HG03469 (cell line): Measurements from ENCODE around the gene ADORA1.

Experiments
- ATAC-seq: cut with Tn5 transposase; IDR thresholded peaks from one replicate; pipeline ENCODE4 v1.9.1; 2021; ENCODE audit warnings: mild to moderate bottlenecking, moderate library complexity, moderate number of reproducible peaks; ENCODE audit not compliant: unreplicated experiment

The ADORA1 gene

GRCh38 chr1:203153989-203154821 is 26.7 kb downstream of the ADORA1 start:
- no peak for ATAC-seq

GRCh38 chr1:203156280-203156679 is 28.8 kb downstream of the ADORA1 start:
- ATAC-seq = no peak

GRCh38 chr1:203158423-203158822 is 30.9 kb downstream of the ADORA1 start:
- no peak for ATAC-seq

- ATAC-seq = no peak
Observed at GRCh38 chr1:203158960-203159665, 31.6 kb downstream of the ADORA1 start.

GRCh38 chr1:203159844-203160243 is 32.3 kb downstream of the ADORA1 start:
- ATAC-seq = no peak

GRCh38 chr1:203161175-203161574 is 33.6 kb downstream of the ADORA1 start:
- ATAC-seq = no peak

- ATAC-seq = no peak
Observed at GRCh38 chr1:203161703-203162102, 34.2 kb downstream of the ADORA1 start.

GRCh38 chr1:203162403-203162802 is 34.9 kb downstream of the ADORA1 start:
- no peak for ATAC-seq

- no peak for ATAC-seq
Observed at GRCh38 chr1:203163891-203164635, 36.5 kb downstream of the ADORA1 start.

- ATAC-seq = no peak
Observed at GRCh38 chr1:203165101-203165799, 37.7 kb downstream of the ADORA1 start.

- ATAC-seq = no peak
Observed at GRCh38 chr1:203165800-203166161, 38.3 kb downstream of the ADORA1 start.

- no peak for ATAC-seq
Observed at GRCh38 chr1:203166192-203166940, 38.8 kb downstream of the ADORA1 start.

- no peak for ATAC-seq
Observed at GRCh38 chr1:203167026-203167912, 39.7 kb downstream of the ADORA1 start.

GRCh38 chr1:203167913-203168200 is 40.3 kb downstream of the ADORA1 start:
- no peak for ATAC-seq

GRCh38 chr1:203168256-203168786 is 40.8 kb downstream of the ADORA1 start:
- ATAC-seq = no peak

- ATAC-seq = no peak
Observed at GRCh38 chr1:203168991-203169390, 41.5 kb downstream of the ADORA1 start.

- no peak for ATAC-seq
Observed at GRCh38 chr1:203169770-203170520, 42.4 kb downstream of the ADORA1 start.

GRCh38 chr1:203170625-203171330 is 43.3 kb downstream of the ADORA1 start:
- no peak for ATAC-seq
